HG02981 (cell line): ENCODE data around the gene SIAH2.

Experiments used
- ATAC-seq: cut with Tn5 transposase; IDR thresholded peaks from one replicate; pipeline ENCODE4 v1.9.1; 2021; ENCODE audit warnings: mild to moderate bottlenecking, moderate library complexity; ENCODE audit not compliant: unreplicated experiment

Gene SIAH2

DNA sequence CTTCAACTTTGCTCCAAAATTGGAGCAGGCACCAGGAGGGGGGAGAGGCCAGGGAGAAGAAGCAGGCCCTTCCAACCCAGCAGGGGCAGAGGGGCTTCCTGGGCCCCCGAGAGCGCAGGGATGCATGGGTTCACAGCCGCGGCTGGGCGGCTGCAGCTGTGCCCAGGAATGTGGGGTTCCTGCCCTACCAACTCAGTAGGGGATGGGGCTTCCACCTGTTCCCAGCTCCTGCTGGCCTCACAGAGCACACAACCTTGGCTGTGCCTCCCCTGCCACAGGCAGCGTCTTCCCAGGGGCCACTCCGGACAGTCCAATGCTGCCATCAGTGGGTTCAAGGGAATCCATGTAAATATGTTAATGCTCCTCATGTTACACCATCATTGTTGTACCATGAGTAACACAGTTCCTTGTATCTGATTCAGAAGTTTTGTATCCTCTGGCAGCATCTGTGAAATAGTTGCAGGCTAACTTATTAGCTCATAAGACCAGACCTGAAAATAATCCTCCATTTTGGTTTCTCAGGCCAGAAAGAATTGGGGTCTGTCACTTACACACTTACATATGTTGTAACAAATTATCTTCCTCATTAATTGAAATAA is 12.1 kb upstream of the SIAH2 start:
- no peak for ATAC-seq

DNA sequence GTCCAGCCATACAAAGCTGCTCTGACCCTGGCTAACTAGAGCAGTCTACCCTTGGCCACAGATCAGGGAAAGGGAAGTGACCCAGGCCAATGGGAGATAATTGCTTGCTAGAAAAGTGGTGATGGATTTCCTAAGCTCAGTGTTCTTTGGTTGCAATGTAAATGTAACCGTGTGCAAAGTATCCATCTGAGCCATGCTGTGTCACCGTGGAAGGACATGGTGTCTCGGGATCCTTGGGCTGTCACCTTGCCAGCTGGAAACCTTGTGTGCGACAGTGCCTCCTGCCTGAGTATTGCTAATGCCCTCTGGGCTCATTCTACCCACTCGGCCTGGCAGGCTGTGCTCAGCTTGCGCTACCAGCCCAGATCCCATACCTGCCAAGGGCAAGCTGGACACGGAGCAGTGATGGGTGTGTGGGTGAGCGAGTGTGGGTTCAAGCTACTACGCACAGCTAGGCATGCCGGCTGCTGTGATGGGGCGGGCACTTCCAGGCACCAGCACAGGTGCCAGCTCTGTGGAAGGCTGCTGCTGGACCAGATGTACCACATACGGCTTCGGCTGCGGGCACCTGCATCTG is 10.7 kb upstream of the SIAH2 start:
- no peak for ATAC-seq

DNA sequence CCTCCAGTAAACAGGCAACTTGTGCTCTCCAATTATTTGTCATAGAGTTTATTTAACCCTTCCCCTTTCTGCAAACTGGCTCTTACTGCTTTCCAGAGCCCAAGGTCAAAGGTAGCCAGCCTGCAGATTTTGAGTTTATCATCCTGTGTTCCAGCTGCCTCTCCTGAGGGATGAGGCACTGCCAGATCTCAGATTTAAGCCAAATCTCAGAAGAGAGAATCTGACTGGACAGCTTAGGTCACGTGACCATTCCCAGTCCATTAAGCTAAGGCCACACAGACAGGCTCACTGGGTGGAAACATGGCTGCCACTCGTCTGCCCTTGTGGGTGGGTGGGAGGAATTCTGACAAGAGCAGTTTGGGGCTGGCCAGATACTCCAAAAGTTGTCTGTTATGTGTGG is 8.6 kb upstream of the SIAH2 start:
- ATAC-seq: no peak

- no peak for ATAC-seq
Observed at GRCh38 chr3:150770681-150771080, 7.7 kb upstream of the SIAH2 start.

DNA sequence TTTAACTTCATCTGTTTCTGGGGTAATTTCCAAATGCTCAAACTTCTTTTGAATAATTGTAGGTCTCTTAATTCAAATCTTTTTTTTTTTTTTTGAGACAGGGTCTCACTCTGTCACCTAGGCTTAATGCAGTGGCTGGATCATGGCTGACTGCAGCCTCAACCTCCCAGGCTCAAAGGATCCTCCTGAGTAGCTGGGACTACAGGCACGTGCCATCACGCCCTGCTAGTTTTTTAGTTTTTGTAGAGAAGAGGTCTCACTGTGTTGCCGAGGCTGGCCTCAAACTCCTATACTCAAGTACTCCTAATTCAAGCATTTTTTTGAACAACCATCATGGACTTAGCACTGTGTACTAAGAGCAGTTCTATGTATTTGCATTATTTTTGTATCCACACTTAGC is 3.8 kb upstream of the SIAH2 start:
- no peak for ATAC-seq

- no peak for ATAC-seq
Observed at GRCh38 chr3:150765949-150766720, 3.2 kb upstream of the SIAH2 start.

GRCh38 chr3:150764967-150765366 is 2.0 kb upstream of the SIAH2 start:
- no peak for ATAC-seq

DNA sequence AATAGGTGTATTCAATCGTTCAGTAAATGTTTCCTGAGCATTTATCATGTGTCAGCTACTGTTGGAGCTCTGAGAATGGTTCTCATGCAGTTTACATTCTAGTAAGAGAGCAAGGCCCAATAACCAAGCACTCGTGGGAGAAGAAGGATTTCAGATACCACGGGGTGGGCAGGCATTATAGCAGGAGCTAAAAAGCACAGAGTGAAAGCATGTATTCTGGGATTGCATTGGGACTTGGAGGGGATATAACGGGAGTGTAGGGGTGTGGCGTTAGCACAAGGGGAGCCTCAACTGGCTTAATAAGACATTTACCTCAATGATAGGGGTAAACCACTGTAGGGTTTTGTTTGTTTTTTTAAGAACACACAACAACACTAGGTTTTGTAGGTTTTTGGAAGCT is 1.6 kb upstream of the SIAH2 start:
- no peak for ATAC-seq

- peak; percentile 5 for ATAC-seq
Observed at GRCh38 chr3:150763841-150764483, 993 bp upstream of the SIAH2 start.

DNA sequence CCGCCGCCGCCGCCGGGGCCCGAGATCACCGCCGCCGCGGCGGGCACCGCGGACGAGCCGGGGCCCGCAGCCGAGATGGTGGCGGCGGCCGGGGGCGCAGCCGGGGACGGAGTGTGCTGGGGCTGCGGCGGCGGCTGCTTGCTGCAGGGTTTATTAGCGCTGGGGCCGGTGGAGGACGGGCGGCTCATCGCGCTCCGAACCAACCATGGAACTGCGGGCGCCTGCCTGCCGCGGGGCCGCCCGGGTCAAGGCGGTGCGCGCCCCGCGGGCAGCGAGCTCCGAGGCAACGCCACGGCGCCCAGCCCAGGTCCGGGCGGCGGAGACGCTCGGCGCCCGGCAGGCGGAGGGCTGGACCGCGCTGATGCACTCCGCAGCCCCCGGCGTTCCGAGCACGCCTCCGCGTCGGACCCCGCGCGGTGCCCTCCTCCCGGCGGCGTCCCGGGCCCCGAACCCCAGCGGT is 277 bp downstream of the SIAH2 start:
- ATAC-seq: peak; percentile 1

DNA sequence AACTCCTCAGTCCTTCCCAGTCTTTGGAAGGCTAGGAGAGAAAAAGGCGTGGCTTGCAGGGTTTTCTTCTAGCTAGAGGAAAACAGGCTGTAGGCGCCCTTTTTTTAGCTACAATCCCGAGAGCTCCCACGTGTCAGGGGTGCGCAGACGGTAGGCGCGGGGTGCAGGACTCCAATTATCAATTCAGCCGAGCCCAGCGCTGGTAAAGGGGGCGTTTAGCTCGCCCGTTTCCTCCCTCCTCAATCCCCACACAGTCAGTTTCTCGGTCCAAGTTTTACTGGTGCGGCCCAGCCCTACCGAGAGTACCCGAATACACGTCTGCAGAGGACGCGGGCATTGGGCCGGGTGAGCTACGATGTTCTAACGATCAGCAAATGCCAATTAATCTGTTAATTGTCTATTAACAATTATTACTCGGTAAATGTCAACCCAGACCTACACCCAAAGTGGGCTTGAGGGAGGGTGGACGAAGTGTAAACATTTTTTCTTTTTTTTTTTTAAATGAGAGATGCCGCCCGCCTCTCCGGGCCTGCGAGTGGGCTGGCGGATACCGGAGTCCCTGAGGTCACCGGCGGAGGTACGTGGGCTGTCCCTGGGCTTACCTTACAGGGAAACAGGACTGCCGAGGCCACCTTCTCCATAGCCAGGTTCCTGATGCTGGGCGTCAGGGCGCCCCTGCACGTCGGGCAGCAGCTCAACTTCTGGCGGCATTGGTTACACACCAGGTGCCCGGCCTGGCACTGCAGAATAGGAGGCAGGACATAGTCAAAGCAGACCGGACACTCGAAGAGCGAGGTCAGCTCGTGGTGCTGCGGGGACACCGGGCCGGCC is 923 bp downstream of the SIAH2 start:
- no peak for ATAC-seq

DNA sequence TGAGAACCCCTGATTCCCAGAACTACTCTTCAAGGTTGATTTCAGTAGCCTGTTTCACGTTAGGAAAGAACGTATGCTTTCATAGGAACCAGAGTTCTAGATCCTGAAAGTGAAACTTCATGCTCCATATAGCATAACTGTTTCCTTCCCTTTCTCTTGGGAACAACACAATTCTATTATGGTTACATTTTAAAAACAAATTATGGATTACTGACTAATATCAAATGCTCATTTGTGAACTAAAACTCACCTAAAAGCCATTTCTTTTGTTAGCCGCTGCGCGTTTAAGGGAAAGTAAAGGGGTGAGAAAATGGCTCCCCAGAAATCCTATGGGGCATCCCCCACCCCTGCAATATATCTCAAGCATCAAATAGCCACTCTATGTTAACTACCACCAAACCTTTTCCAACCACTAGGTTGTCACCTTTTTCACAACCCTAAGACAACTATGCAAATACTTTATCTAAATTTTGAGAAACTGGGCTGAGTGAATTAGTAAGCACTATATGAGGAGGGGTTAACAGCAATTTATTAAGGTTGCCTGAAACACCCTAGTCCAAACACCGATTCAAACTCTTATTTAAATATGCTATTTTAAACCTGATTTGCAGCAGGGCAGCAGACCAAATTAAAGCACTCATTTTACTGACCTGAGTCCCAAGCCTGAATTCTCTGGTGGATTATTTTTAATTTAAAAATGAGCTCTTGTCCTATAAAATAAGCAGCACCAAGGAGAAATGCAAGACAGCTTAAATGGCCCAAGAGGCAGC is 2.4 kb downstream of the SIAH2 start:
- peak; percentile 33 for ATAC-seq

GRCh38 chr3:150759947-150760346 is 3.0 kb downstream of the SIAH2 start:
- no peak for ATAC-seq

DNA sequence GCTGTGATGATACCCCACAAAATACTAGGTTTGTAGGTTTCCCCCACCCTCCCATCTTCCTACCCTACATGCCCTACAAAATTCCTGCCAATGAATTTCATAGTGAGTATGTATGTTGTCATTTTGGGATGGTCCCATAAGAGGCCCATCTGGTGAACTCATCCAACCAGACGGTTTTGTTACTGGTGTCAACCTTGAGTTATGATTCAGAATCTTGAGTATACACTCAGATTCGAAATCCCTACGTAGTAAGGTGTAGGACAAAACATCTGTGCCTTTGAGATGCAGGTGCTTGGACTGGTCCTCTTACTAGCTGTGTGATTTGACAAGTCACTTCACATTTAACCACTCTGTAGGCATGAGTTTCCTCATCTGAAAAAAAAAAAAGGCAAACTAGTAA is 3.6 kb downstream of the SIAH2 start:
- no peak for ATAC-seq

- ATAC-seq: no peak
Observed at GRCh38 chr3:150757768-150758167, 5.2 kb downstream of the SIAH2 start.

- ATAC-seq: no peak
Observed at GRCh38 chr3:150757364-150757763, 5.6 kb downstream of the SIAH2 start.

- no peak for ATAC-seq
Observed at GRCh38 chr3:150756491-150757059, 6.4 kb downstream of the SIAH2 start.

DNA sequence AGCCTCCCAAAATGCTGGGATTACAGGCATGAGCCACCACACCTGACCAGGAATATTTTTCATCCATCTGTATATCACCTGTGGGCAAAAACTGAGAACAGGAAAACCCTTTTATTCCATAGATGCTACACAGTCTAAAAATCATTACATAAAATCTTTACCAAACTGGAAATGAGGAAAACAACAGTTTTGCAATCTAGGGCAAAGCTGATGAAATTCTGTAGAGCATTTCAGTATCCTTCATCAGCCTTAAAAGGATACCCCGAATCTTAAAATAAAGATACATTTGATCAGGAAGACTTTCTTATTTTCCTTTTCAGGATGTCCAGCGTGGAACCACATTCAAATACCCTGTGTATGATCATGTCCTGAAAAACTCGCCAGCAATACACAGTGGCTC is 7.1 kb downstream of the SIAH2 start:
- no peak for ATAC-seq

DNA sequence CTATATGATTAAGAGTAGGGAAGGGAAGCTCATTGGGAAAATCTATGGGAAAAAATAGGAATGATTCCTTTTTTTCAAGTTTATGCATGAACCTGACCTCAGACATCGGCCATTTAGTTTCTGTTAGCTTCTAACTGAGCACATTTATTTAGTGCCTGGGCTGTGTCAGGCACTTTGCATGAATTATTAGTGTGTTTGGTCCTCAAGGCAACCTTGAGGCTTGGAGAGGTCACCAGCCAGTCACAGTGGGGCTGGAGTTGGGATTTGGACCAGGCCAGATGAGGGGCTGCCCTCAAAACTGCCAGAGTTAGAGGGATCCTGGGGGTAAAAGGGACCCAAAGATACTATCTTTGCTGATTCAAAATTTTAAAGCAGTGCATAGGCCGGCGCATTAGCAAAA is 8.1 kb downstream of the SIAH2 start:
- no peak for ATAC-seq

- ATAC-seq: no peak
Observed at GRCh38 chr3:150751781-150752263, 11.1 kb downstream of the SIAH2 start.
